ENCODE data around the gene GPC3. TPM values are rescaled to one million over a fixed set of nuclear protein-coding genes. Genes with fewer than 3 reads are reported as not detected.
"Not testable (repeated sequence)": the region's sequence is repeated elsewhere in the genome, so short reads cannot be mapped to it uniquely, and the experiment has no call there.

Gene GPC3
- polyA plus RNA-seq, 1 experiment, result not detected

- Histone ChIP-seq H3K4me3 (ENCODE audit: low read depth, low read length) (no peak overlapping the region), H3K27me3 (ENCODE audit: control insufficient read depth, insufficient read depth, low read length) (no peaks in the 10 kb centered on the region), H3K36me3 (ENCODE audit: control insufficient read depth, insufficient read depth, low read length) (no peaks in the 10 kb centered on the region)
- CTCF ChIA-PET, result no interaction called here
- no peak for DNase-seq (ENCODE audit: low read depth)
- POLR2A ChIA-PET, result no interaction called here
- TF ChIP-seq CTCF (IDR thresholded peaks at IDR 0.05; ENCODE audit: insufficient read depth, low read depth, low read length), result no peak
Observed at GRCh38 chrX:133723930-133724329, 261.5 kb downstream of the GPC3 start.

- CTCF ChIA-PET, result no interaction called here
- Histone ChIP-seq H3K4me3 (ENCODE audit: low read depth, low read length) (no peak overlapping the region), H3K36me3 (ENCODE audit: control insufficient read depth, insufficient read depth, low read length) (no peaks in the 10 kb centered on the region), H3K27me3 (ENCODE audit: control insufficient read depth, insufficient read depth, low read length) (no peaks in the 10 kb centered on the region)
- no peak for DNase-seq (ENCODE audit: low read depth)
- no peak for TF ChIP-seq CTCF (IDR thresholded peaks at IDR 0.05; ENCODE audit: insufficient read depth, low read depth, low read length)
- POLR2A ChIA-PET, result no interaction called here
Observed at GRCh38 chrX:133722756-133723155, 262.6 kb downstream of the GPC3 start.

- H3K4me3 ChIP-seq (ENCODE audit: low read depth, low read length); DNase-seq (ENCODE audit: low read depth); H3K36me3 ChIP-seq (ENCODE audit: control insufficient read depth, insufficient read depth, low read length); POLR2A ChIA-PET; H3K27me3 ChIP-seq (ENCODE audit: control insufficient read depth, insufficient read depth, low read length); CTCF ChIA-PET: not testable (repeated sequence)
Observed at GRCh38 chrX:133720269-133720668, 265.1 kb downstream of the GPC3 start.

GRCh38 chrX:133715715-133716114, 269.7 kb downstream of the GPC3 start:
- H3K27me3 ChIP-seq (ENCODE audit: control insufficient read depth, insufficient read depth, low read length), result no peaks in the 10 kb centered on the region
- ChIA-PET CTCF (no interaction called here), POLR2A (no interaction called here)
- no peaks in the 10 kb centered on the region for H3K36me3 ChIP-seq (ENCODE audit: control insufficient read depth, insufficient read depth, low read length)
- H3K4me3 ChIP-seq (ENCODE audit: low read depth, low read length), result no peak overlapping the region
- no peak for TF ChIP-seq CTCF (IDR thresholded peaks at IDR 0.05; ENCODE audit: insufficient read depth, low read depth, low read length)
- DNase-seq (ENCODE audit: low read depth), result no peak

GRCh38 chrX:133709501-133709900, 275.9 kb downstream of the GPC3 start:
- Histone ChIP-seq H3K36me3 (ENCODE audit: control insufficient read depth, insufficient read depth, low read length) (no peaks in the 10 kb centered on the region), H3K4me3 (ENCODE audit: low read depth, low read length) (no peak overlapping the region), H3K27me3 (ENCODE audit: control insufficient read depth, insufficient read depth, low read length) (no peaks in the 10 kb centered on the region)
- no peak for DNase-seq (ENCODE audit: low read depth)
- ChIA-PET CTCF (no interaction called here), POLR2A (no interaction called here)
- no peak for TF ChIP-seq CTCF (IDR thresholded peaks at IDR 0.05; ENCODE audit: insufficient read depth, low read depth, low read length)

- no peak for DNase-seq (ENCODE audit: low read depth)
- ChIA-PET CTCF (no interaction called here), POLR2A (no interaction called here)
- Histone ChIP-seq H3K36me3 (ENCODE audit: control insufficient read depth, insufficient read depth, low read length) (no peaks in the 10 kb centered on the region), H3K27me3 (ENCODE audit: control insufficient read depth, insufficient read depth, low read length) (no peaks in the 10 kb centered on the region), H3K4me3 (ENCODE audit: low read depth, low read length) (no peak overlapping the region)
- no peak for TF ChIP-seq CTCF (IDR thresholded peaks at IDR 0.05; ENCODE audit: insufficient read depth, low read depth, low read length)
Observed at GRCh38 chrX:133706890-133707289, 278.5 kb downstream of the GPC3 start.

All from BJ (cell line).